IPS-NIHi7 (cell line): Measurements from ENCODE around the gene PEAK1.

Experiments used
- DNase-seq: peaks from one replicate; pipeline ENCODE4 v3.0.0; 2012; ENCODE audit warnings: mixed read lengths; ENCODE audit errors: extremely low spot score

Gene PEAK1

GRCh38 chr15:77093436-77093835 is 326.5 kb downstream of the PEAK1 start:
- DNase-seq = no peak

GRCh38 chr15:77091097-77091496 is 328.8 kb downstream of the PEAK1 start:
- no peak for DNase-seq

- DNase-seq = no peak
Measured at GRCh38 chr15:77087213-77087612, 332.7 kb downstream of the PEAK1 start.

- no peak for DNase-seq
Measured at GRCh38 chr15:77085297-77085696, 334.6 kb downstream of the PEAK1 start.

- DNase-seq = no peak
Measured at GRCh38 chr15:77084436-77084835, 335.5 kb downstream of the PEAK1 start.

GRCh38 chr15:77083381-77084160 is 336.3 kb downstream of the PEAK1 start:
- peak; percentile 97 for DNase-seq

GRCh38 chr15:77081971-77082370 is 337.9 kb downstream of the PEAK1 start:
- no peak for DNase-seq

- DNase-seq = no peak
Measured at GRCh38 chr15:77076323-77076915, 343.5 kb downstream of the PEAK1 start.

- no peak for DNase-seq
Measured at GRCh38 chr15:77075528-77075927, 344.4 kb downstream of the PEAK1 start.

- no peak for DNase-seq
Measured at GRCh38 chr15:77074350-77074749, 345.6 kb downstream of the PEAK1 start.

GRCh38 chr15:77071305-77072223 is 348.3 kb downstream of the PEAK1 start:
- no peak for DNase-seq

- DNase-seq = peak; percentile 98
Measured at GRCh38 chr15:77070495-77071304, 349.2 kb downstream of the PEAK1 start, which contains the start of gene TSPAN3. TSPAN3 (minus strand) TSS chr15:77071109; CDS start chr15:77070954, 155 bp downstream.

GRCh38 chr15:77070180-77070494 is 349.8 kb downstream of the PEAK1 start:
- no peak for DNase-seq

GRCh38 chr15:77069521-77070121 is 350.3 kb downstream of the PEAK1 start:
- no peak for DNase-seq

- DNase-seq = no peak
Measured at GRCh38 chr15:77068633-77069032, 351.3 kb downstream of the PEAK1 start.

GRCh38 chr15:77067691-77068367 is 352.1 kb downstream of the PEAK1 start:
- no peak for DNase-seq

- DNase-seq = no peak
Measured at GRCh38 chr15:77066971-77067690, 352.8 kb downstream of the PEAK1 start.

GRCh38 chr15:77064539-77065308 is 355.2 kb downstream of the PEAK1 start:
- no peak for DNase-seq

- no peak for DNase-seq
Measured at GRCh38 chr15:77064063-77064462, 355.8 kb downstream of the PEAK1 start.
